Nephron (organoid): ENCODE data around the gene ERO1B.

Experiments used
- H3K27ac Mint-ChIP-seq, 3 experiments: 2 replicates each; pipeline ENCODE4 v1.8.0; 2020; ENCODE audit warnings: mixed read lengths in 3 of 3, mild to moderate bottlenecking in 2 of 3, moderate library complexity in 1 of 3
- H3K27me3 Mint-ChIP-seq: 2 replicates; pipeline ENCODE4 v1.8.0; 2021; ENCODE audit warnings: low read depth, mild to moderate bottlenecking, moderate library complexity, mixed read lengths
- H3K36me3 Mint-ChIP-seq: 2 replicates; pipeline ENCODE4 v1.8.0; 2020; ENCODE audit warnings: low read depth, mixed read lengths
- H3K4me1 Mint-ChIP-seq: 2 replicates; pipeline ENCODE4 v1.8.0; 2020; ENCODE audit warnings: mixed read lengths
- H3K4me3 Mint-ChIP-seq, 3 experiments: 2 replicates each; pipeline ENCODE4 v1.8.0; 2020; ENCODE audit warnings: mild to moderate bottlenecking in 3 of 3, mixed read lengths in 3 of 3, moderate library complexity in 2 of 3
- H3K9me3 Mint-ChIP-seq: 2 replicates; pipeline ENCODE4 v1.8.0; 2020; ENCODE audit warnings: mixed read lengths
- TF ChIP-seq, protein P1 (sequence below), 3 experiments: fragments of 200-600 bp; sonication (generic); IDR thresholded peaks; one replicate each; pipeline ENCODE4 v1.5.0; 2021; ENCODE audit warnings: antibody characterized with exemption in 3 of 3; ENCODE audit not compliant: unreplicated experiment in 3 of 3

ERO1B gene

DNA sequence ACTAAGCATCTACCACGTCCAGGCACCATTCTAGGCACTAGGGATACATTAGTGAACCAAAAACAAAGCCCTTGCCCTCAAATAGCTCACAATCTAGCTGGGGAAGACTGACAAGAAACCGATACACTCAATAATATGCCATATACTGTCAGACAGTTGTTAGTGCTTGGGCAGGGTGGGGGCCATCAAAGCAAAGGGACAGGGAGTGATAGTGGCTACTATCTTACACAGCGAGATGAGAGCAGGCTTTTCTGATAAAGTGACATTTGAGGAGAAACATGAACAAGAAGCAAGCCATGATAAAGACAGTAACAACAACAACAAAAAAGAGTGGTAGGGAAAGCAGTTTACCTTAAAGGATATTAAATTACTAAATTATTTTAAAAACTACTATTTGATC lies 41.1 kb downstream of the ERO1B start:
- Mint-ChIP-seq H3K36me3 (no peaks in the 10 kb centered on the region), H3K4me1 (no peaks in the 10 kb centered on the region), H3K27me3 (peaks cover 4% of the 10 kb centered on the region), H3K4me3 (no peak overlapping the region), H3K27ac (no peak overlapping the region), H3K9me3 (no peaks in the 10 kb centered on the region)
- TF ChIP-seq, protein P1, sequence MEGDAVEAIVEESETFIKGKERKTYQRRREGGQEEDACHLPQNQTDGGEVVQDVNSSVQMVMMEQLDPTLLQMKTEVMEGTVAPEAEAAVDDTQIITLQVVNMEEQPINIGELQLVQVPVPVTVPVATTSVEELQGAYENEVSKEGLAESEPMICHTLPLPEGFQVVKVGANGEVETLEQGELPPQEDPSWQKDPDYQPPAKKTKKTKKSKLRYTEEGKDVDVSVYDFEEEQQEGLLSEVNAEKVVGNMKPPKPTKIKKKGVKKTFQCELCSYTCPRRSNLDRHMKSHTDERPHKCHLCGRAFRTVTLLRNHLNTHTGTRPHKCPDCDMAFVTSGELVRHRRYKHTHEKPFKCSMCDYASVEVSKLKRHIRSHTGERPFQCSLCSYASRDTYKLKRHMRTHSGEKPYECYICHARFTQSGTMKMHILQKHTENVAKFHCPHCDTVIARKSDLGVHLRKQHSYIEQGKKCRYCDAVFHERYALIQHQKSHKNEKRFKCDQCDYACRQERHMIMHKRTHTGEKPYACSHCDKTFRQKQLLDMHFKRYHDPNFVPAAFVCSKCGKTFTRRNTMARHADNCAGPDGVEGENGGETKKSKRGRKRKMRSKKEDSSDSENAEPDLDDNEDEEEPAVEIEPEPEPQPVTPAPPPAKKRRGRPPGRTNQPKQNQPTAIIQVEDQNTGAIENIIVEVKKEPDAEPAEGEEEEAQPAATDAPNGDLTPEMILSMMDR (IDR thresholded peaks at IDR 0.05; ENCODE audit: unreplicated experiment in 3 of 3) = no peak

DNA sequence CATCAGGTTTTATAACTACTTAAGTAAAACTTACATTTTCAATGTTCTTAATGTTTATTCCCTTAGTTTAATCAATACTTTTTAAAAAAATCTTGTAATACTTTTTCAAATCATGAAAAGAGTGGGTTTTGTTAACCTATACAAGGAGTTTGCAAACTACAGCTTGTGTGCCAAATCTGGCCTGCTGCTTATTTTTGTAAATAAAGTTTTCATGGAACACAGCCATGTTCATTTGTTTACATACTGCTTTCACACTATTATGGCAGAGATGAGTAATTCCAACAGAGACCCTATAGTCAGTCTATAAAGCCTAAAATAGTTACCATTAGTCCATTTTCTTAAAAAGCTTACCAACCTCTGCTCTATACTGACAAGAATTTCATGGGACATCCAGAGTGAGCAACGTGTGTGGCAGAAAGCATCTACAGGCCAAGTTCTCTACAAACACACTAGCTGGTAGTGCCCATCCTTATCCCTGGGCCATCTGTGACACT lies 42.6 kb downstream of the ERO1B start:
- Mint-ChIP-seq H3K4me1 (no peaks in the 10 kb centered on the region), H3K36me3 (no peaks in the 10 kb centered on the region), H3K27me3 (peaks cover 4% of the 10 kb centered on the region), H3K4me3 (no peak overlapping the region), H3K9me3 (no peaks in the 10 kb centered on the region), H3K27ac (no peak overlapping the region)
- TF ChIP-seq, protein P1 (IDR thresholded peaks at IDR 0.05; ENCODE audit: unreplicated experiment in 3 of 3) = no peak

GRCh38 chr1:236235116-236235515 lies 46.6 kb downstream of the ERO1B start:
- H3K27me3 Mint-ChIP-seq = peaks cover 4% of the 10 kb centered on the region
- TF ChIP-seq, protein P1 (IDR thresholded peaks at IDR 0.05; ENCODE audit: unreplicated experiment in 3 of 3) = no peak
- no peak overlapping the region for H3K27ac Mint-ChIP-seq
- no peak overlapping the region for H3K4me3 Mint-ChIP-seq
- no peaks in the 10 kb centered on the region for H3K9me3 Mint-ChIP-seq
- no peaks in the 10 kb centered on the region for H3K36me3 Mint-ChIP-seq
- H3K4me1 Mint-ChIP-seq = no peaks in the 10 kb centered on the region

- no peak overlapping the region for H3K27ac Mint-ChIP-seq
- H3K9me3 Mint-ChIP-seq = no peaks in the 10 kb centered on the region
- no peaks in the 10 kb centered on the region for H3K4me1 Mint-ChIP-seq
- H3K36me3 Mint-ChIP-seq = no peaks in the 10 kb centered on the region
- no peaks in the 10 kb centered on the region for H3K27me3 Mint-ChIP-seq
- no peak overlapping the region for H3K4me3 Mint-ChIP-seq
- TF ChIP-seq, protein P1 (IDR thresholded peaks at IDR 0.05; ENCODE audit: unreplicated experiment in 3 of 3) = no peak
These were observed 53.3 kb downstream of the ERO1B start for GRCh38 chr1:236228411-236228810.

- Mint-ChIP-seq H3K4me3 (no peak overlapping the region), H3K36me3 (no peaks in the 10 kb centered on the region), H3K27me3 (no peaks in the 10 kb centered on the region), H3K4me1 (no peaks in the 10 kb centered on the region), H3K9me3 (no peaks in the 10 kb centered on the region), H3K27ac (no peak overlapping the region)
- TF ChIP-seq, protein P1 (IDR thresholded peaks at IDR 0.05; ENCODE audit: unreplicated experiment in 3 of 3) = no peak
These were observed 59.1 kb downstream of the ERO1B start for GRCh38 chr1:236222632-236223031.

DNA sequence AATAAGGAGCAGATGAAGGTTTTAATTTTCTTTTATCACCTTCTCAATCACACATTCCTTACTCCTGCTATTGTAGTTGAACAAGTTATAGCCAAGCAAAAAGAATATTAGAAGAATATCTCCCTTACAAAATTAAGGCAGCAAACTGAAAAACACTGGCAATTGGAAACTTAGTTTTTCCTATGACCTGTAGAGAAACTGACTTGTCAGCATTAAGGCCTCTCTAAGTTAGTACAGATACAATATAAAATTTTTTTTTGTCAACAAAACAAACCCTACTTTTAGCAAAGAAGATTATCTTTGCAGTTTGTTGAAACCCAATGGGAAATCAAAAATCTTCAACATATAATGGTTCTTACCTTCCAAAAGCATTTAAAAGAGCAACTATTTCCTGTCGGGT lies 61.3 kb downstream of the ERO1B start:
- H3K9me3 Mint-ChIP-seq = no peaks in the 10 kb centered on the region
- H3K4me3 Mint-ChIP-seq = no peak overlapping the region
- H3K27ac Mint-ChIP-seq = no peak overlapping the region
- TF ChIP-seq, protein P1 (IDR thresholded peaks at IDR 0.05; ENCODE audit: unreplicated experiment in 3 of 3) = no peak
- no peaks in the 10 kb centered on the region for H3K27me3 Mint-ChIP-seq
- H3K36me3 Mint-ChIP-seq = no peaks in the 10 kb centered on the region
- no peaks in the 10 kb centered on the region for H3K4me1 Mint-ChIP-seq
